ENCODE data around the gene ASCC3.
"Not testable (repeated sequence)": the region's sequence is repeated elsewhere in the genome, so short reads cannot be mapped to it uniquely, and the experiment has no call there.

Gene ASCC3

DNA sequence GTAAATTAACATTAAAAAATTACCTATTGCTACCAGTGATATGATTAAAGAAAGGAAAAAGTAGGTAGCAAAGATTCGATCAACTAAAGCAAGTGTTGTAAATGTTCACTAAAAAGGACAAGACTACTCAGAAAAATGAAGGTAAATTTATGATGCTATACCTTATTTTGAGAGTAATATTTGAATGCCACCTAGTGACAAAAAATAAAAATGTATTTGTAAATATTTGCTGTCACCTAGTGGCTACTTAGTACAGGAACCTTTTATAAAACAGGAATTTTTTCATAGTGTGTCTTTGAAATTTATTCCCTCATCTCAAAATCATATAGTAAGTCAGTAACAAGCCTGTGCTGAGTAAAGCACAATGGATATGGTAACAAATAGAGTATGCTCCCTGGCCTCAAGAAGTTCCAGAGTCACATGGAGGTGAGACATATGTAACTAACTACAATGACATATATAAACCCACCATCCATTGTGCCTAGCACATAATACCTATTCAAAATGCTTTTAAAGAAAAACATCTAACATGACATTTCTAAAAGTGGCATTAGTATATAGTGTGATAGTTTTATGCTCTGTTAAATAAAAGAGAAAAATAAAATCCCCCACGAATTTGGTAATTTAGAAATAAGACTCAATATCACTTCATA, 223.3 kb downstream of the ASCC3 start:
- DNase-seq (ENCODE audit: low spot score), result no peak
- in situ Hi-C loops (cut with MboI; ENCODE audit: low pct_unique_long_range_greater_than_20kb, low sequenced_read_pairs, unreplicated experiment), result loop anchor here (25.0 kb wide), 2 partner anchors 171 to 546 kb away; no protein-coding TSS in a partner anchor
- TF ChIP-seq, protein P1, sequence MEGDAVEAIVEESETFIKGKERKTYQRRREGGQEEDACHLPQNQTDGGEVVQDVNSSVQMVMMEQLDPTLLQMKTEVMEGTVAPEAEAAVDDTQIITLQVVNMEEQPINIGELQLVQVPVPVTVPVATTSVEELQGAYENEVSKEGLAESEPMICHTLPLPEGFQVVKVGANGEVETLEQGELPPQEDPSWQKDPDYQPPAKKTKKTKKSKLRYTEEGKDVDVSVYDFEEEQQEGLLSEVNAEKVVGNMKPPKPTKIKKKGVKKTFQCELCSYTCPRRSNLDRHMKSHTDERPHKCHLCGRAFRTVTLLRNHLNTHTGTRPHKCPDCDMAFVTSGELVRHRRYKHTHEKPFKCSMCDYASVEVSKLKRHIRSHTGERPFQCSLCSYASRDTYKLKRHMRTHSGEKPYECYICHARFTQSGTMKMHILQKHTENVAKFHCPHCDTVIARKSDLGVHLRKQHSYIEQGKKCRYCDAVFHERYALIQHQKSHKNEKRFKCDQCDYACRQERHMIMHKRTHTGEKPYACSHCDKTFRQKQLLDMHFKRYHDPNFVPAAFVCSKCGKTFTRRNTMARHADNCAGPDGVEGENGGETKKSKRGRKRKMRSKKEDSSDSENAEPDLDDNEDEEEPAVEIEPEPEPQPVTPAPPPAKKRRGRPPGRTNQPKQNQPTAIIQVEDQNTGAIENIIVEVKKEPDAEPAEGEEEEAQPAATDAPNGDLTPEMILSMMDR (IDR thresholded peaks at IDR 0.05; ENCODE audit: extremely low read depth, insufficient read depth, missing control alignments), result peak; percentile 51

- DNase-seq (ENCODE audit: low spot score); in situ Hi-C loops (cut with MboI; ENCODE audit: low pct_unique_long_range_greater_than_20kb, low sequenced_read_pairs, unreplicated experiment): not testable (repeated sequence)
These were observed 240.0 kb downstream of the ASCC3 start for GRCh38 chr6:100641147-100641546.

GRCh38 chr6:100633096-100633777, 247.9 kb downstream of the ASCC3 start:
- TF ChIP-seq, protein P1 (IDR thresholded peaks at IDR 0.05; ENCODE audit: extremely low read depth, insufficient read depth, missing control alignments), result no peak
- no peak for DNase-seq (ENCODE audit: low spot score)
- in situ Hi-C loops (cut with MboI; ENCODE audit: low pct_unique_long_range_greater_than_20kb, low sequenced_read_pairs, unreplicated experiment), result no loop called here

GRCh38 chr6:100630536-100630935, 250.6 kb downstream of the ASCC3 start:
- TF ChIP-seq, protein P1 (IDR thresholded peaks at IDR 0.05; ENCODE audit: extremely low read depth, insufficient read depth, missing control alignments), result no peak
- in situ Hi-C loops (cut with MboI; ENCODE audit: low pct_unique_long_range_greater_than_20kb, low sequenced_read_pairs, unreplicated experiment), result no loop called here
- DNase-seq (ENCODE audit: low spot score), result no peak

GRCh38 chr6:100627911-100628758, 253.0 kb downstream of the ASCC3 start:
- in situ Hi-C loops (cut with MboI; ENCODE audit: low pct_unique_long_range_greater_than_20kb, low sequenced_read_pairs, unreplicated experiment), result no loop called here
- TF ChIP-seq, protein P1 (IDR thresholded peaks at IDR 0.05; ENCODE audit: extremely low read depth, insufficient read depth, missing control alignments), result no peak
- no peak for DNase-seq (ENCODE audit: low spot score)

GRCh38 chr6:100626721-100627120, 254.4 kb downstream of the ASCC3 start:
- in situ Hi-C loops (cut with MboI; ENCODE audit: low pct_unique_long_range_greater_than_20kb, low sequenced_read_pairs, unreplicated experiment), result no loop called here
- DNase-seq (ENCODE audit: low spot score), result no peak
- TF ChIP-seq, protein P1 (IDR thresholded peaks at IDR 0.05; ENCODE audit: extremely low read depth, insufficient read depth, missing control alignments), result no peak

Measured in GM13977 (cell line).